H54 (cell line): ENCODE data around the gene LPP.

ENCODE experiments used
- DNase-seq: peaks from one replicate; pipeline ENCODE4 v3.0.0; 2011; ENCODE audit warnings: low spot score, mixed read lengths; ENCODE audit not compliant: insufficient read length
- FAIRE-seq: peaks from 3 replicates; lab custom pipeline; 2011; peaks lifted over from hg19 to GRCh38; lab: Jason Lieb, UNC
- POLR2A ChIP-seq: IDR thresholded peaks from 2 replicates; pipeline ENCODE4 v1.6.1; 2011; ENCODE audit warnings: low read depth, mild to moderate bottlenecking, low read length

LPP gene

DNA sequence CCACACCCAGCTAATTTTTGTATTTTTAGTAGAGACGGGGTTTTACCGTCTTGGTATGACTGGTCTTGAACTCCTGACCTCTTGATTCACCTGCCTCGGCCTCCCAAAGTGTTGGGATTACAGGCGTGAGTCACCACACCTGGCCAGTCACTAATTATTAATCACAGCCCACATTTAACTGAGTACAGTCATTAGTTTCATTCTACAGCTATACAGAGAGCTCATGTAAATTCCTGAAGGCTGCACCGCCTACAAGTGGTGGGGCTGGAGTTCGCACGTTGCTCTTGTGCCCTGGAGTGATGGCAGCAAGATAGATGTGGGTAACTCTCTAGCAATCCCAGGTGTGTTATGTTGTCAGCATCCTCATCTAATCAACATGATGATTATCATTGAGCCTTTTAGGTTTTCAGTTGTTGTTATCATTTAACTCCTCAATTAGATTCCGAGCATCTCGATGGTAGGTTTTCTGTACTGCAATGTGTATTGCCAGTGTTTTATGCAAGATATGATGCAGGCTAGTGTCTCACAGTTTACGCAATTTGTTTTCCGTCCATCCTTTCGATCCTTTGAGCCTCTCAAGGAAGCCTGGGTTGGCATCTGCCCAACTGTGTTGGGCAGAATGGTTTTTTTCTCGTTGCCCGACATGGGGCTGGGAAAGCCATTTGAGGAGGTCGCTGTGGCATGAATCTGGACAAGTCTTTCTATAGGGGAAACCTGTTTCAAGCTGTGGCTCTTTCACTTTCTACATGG is 216.3 kb downstream of the LPP start:
- DNase-seq (no peak), FAIRE-seq (no peak)

DNA sequence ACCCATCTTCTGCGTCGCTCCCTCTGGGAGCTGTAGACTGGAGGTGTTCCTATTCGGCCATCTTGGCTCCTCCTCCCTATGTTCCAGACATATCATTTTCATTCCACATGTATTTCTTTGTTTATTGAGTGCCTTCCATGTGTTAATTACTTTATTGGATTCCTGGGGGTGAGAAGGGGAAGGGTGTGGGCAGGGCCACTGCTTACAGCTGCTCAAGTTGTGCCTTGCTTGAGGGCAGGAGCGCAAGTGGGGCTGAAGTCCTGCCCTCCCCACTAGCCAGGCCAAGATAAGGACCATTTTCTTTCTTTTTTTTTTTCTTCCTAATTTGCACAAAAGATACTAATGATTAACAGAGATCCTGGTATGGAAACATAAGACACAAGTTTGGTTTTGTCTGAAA is 224.8 kb downstream of the LPP start:
- FAIRE-seq (no peak), DNase-seq (no peak)
- no peak for TF ChIP-seq POLR2A

More for the DNA sequence above, 216.3 kb downstream of the LPP start:
- TF ChIP-seq POLR2A: no peak

DNA sequence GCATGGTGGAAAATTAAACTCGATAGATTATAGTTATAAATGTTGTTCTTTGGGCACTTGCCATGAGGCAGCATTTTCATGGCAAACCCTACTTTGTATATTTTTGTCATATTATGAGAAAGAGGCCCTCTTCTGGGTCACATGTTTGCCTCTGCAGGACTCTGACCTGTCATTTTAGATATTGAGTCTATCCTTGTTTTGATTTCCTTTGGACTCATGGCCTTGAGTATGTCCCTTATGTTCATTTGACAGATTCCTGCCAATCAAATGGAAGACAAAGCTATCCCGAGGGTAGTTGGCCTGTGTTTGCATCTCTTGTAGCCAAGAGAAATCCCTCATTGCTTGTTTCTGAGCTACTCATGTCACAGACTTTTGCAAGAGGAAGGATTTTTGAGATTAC is 226.3 kb downstream of the LPP start:
- DNase-seq: no peak
- FAIRE-seq: no peak
- no peak for TF ChIP-seq POLR2A

DNA sequence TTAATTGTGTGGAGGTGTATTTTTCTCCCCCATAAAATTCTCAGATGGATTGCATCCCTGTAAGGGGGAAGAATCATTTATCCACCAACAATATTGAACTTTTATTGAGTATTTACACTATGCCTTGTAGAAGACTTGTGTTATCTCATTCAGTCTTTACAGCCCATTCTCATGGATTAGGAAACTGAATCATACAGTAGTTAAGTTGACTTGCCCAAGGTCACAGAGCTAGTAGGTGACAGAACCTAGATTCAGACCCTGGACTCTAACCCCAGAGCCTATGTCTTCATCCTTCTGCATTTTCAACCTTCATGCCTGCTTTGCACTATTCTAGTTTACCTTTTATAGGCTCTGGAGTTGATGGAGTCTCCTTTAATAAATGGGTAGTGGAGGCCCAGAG is 226.8 kb downstream of the LPP start:
- no peak for TF ChIP-seq POLR2A
- FAIRE-seq: peak; percentile 75
- no peak for DNase-seq

DNA sequence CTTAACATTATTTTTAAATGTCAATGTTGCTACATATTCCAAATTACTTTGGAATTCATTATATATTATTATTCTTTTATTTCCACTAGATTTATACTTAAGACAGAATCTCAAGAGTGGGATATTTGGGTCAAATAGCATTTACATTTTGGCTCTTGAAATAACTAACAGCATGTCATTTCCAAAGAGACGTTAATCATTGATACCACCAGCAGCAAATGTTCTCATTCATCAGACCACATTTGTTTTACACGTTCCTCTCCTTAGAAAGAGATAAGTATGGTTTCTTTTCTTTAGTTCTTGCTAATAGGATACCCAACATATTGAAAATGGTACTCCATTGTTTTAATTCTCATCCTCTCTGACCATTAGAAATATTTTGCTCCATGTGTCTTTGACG is 229.8 kb downstream of the LPP start:
- peak; percentile 53 for FAIRE-seq
- DNase-seq: no peak
- no peak for TF ChIP-seq POLR2A

DNA sequence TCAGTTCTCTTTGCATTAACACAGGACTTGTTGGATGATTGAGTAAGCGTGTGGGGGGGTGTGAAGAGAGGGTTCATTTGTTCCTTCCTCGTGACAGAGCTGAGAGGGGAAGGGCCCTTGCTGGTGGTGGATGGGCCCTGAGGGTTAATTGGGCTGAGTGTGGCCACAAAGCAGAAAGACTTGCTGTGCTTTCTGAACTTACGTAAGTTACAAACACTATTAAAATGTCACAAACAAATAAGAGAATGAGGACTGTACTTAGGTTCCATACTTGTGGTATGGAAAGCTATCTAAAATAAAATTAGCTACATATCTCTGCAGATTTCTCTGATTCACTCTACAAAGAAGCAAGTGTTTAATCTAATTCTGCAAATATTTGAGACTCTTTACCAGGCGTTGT is 231.3 kb downstream of the LPP start:
- FAIRE-seq (peak; percentile 64), DNase-seq (no peak)
- TF ChIP-seq POLR2A: no peak

DNA sequence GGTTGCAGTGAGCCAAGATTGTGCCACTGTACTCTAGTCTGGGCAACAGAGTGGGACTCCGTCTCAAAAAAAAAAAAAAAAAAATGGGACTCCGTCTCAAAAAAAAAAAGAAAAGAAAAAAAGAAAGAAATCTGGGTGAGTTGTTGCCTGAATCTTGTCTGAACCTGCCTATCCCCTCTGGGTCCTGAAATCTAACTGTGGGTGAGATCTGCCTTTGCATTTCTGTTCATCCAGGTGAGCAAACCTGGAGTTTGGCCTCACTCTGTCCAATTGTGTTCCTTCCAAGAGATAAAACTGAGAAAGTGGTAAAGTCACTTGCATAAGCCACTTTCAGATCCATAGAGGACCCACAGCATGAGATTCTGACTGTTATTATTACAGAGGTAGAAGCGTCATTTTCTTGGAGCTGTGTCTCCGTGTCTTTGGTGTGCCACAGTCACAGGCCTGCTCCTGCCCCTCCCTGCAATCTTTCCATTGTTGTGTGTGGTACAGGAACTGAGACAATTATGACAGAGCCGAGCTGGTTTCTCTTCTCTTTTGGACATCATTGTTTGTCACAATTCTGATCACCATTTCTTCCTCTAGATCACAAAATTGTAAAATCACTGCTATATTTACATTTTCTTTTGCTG is 235.9 kb downstream of the LPP start:
- TF ChIP-seq POLR2A: no peak
- FAIRE-seq (no peak), DNase-seq (no peak)

DNA sequence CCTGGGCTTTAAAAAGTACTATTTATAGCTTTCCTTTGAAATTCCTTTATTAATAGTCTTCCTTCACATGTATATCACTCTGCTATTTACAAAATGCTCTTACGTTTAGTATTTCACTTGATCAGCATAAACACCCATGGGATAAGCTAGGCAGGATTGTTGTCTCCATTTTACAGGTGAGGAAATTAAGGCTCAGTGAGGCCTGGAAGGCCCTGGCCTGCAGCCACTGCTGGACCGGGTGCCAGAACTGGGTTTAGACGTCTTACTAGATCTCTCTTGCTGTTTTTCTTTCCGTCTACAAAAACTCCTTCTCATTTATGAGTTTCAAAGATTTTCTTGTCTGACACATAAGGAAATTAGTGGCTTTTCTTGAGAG is 236.4 kb downstream of the LPP start:
- FAIRE-seq (peak; percentile 60), DNase-seq (no peak)
- no peak for TF ChIP-seq POLR2A

DNA sequence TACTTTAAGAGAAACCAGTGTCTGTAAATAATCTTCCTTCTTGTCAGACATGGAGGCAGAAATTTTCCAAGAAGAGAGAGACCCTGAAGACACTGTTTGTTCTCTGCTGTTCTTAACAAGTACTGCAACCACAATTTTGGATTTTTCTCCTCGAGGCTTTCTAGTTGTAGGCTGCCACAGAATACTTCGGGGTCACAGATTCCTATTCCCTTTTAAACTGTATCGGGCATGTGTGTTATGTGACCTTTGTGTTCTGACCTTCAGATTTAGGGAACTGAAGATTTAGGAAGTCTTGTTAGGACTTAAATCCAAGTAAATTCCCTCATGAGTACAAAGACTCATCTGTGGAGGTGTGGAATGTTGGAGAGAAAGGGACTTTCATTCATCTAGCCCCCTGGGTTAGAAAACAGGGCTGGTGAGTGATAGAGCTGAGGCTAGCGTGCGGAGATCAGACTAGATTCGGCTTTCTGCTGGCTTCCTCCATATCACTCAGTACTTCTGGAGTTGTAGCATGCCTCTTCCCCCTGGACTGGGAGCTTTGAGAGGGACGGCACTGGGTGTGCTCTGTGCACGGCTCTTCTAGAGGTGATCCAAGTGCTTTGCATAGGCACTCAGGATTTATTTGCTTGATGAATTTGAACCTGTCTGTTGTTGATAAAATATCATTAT is 237.0 kb downstream of the LPP start:
- DNase-seq (no peak), FAIRE-seq (no peak)
- no peak for TF ChIP-seq POLR2A

DNA sequence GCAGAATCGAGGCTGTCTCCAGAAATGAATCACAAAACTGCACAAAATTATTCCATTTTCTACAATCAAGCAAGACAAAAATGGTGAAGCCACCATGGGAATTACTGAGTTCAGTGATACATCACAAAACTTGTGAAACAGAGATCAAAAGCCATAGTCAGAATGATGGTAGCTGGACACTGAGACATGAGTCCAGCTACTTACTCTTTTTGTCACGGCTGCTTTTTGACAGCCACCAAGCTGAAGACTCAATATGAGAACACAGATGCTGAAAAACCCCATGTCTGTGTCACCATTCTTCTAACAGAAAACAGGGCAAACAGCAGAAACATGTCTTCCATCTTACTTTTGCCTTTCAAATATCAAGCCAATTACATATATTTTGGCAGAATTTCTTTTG is 237.6 kb downstream of the LPP start:
- FAIRE-seq (peak; percentile 23), DNase-seq (no peak)
- TF ChIP-seq POLR2A: no peak

DNA sequence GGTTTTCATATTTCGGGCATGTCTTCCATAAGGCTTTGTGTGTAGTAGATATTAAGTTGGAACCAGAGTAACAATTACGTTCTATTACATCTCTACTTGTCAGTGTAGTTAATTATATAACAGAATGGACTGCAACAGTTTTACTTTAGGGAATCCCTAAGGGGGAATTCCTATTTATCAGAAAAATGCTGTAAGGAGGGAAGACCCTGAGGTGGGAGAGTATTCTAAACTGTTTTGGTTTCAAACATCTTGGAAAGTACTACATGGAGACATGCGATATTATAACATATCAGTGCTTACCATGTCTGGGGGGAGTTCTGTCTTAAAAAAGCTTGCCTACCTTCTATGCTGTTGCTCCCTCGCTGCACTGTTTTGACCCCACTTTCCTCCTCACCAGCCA is 238.1 kb downstream of the LPP start:
- DNase-seq: no peak
- no peak for TF ChIP-seq POLR2A
- FAIRE-seq: peak; percentile 57

DNA sequence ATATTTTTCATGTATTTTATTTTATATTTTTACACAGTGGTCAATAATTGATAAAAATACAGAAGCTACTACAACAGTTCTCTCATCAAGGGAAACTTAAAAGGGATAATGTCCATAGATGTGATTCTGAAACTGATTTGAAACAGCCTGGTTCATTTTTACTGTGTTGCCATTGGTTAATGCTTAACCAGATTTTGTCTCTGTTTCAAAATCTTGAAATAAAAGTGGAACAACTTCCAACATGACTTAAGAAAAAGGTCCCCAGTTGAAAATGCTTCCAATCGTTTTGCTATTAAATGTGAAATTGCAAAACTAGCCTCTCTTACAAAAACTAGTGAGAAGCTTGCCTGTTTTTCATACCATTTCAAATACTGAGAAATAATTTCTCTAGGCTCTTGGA is 240.7 kb downstream of the LPP start:
- no peak for DNase-seq
- TF ChIP-seq POLR2A: no peak
- no peak for FAIRE-seq

DNA sequence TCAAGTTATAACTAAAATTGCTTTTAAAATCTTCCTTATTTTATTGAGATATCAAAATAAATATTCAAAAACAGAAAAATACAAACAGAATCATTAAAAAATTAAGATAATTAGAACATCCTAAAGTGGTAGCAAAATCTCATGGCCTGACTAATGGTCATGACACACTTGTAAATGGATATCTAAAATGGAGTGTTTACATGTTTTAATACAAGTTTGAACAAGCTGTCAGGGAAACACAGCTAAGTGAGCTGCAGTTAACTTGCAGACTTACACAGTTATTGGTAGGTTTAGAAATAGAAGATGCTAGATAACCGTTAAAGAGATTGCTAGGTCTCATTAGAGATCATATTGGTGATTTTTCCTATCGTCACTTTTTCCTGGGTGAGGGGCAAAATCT is 242.3 kb downstream of the LPP start:
- FAIRE-seq: peak; percentile 64
- DNase-seq: no peak
- TF ChIP-seq POLR2A: no peak

DNA sequence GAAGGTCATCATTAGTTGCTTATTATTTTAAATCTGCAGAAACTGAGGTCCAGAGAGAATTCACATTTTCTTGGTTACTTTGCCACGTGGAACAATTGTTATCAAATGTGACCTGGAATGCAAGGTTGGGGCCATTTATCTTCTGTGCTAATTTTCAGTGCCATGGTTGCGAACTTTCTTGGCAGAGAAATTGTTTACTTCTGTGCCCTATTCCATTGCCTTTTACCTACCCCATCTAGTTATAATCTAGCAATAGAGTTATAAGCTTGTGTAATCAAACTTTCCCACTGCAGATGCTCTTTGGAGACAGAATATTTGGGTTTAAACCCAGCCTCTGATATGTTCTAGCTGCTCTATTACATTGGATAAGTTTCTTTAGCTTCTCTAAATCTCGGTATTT is 242.9 kb downstream of the LPP start:
- TF ChIP-seq POLR2A: no peak
- DNase-seq (no peak), FAIRE-seq (peak; percentile 33)
